Measurements from ENCODE around the gene CSF2RB. TPM values are rescaled to one million over a fixed set of nuclear protein-coding genes. Genes with fewer than 3 reads are reported as not detected.

CSF2RB gene
- total RNA-seq, 1 experiment from 2014 or later, result not detected

GRCh38 chr22:36911887-36912661 is 1.4 kb upstream of the CSF2RB start:
- Histone ChIP-seq H3K23ac (ENCODE audit: insufficient read length, low read depth, low read length) (no peak overlapping the region), H3K14ac (ENCODE audit: insufficient read depth, low read length) (peak overlapping the region; percentile 21; the same call in 1 of the 2 replicates), H3K56ac (ENCODE audit: insufficient read length, low read depth, low read length) (no peak overlapping the region), H3K27ac (ENCODE audit: insufficient read length, low read depth, low read length) (no peak overlapping the region), H3K4me2 (ENCODE audit: insufficient read depth, insufficient read length, low read length) (peak overlapping the region; percentile 7), H2BK15ac (ENCODE audit: low read depth, low read length) (no peak overlapping the region), H4K5ac (ENCODE audit: insufficient read length, low read depth, low read length) (no peak overlapping the region), H3K18ac (ENCODE audit: insufficient read length, low read depth, low read length) (peak overlapping the region; percentile 5), H3K79me2 (ENCODE audit: insufficient read depth, low read length) (no peaks in the 10 kb centered on the region), H2BK12ac (ENCODE audit: insufficient read length, low read depth, low read length) (no peak overlapping the region), H3K4me1 (ENCODE audit: insufficient read depth, low read length) (no peaks in the 10 kb centered on the region; the same call in 1 of the 2 replicates), H2BK5ac (ENCODE audit: insufficient read length, low read length) (no peak overlapping the region), H2BK20ac (ENCODE audit: low read depth, low read length, poor library complexity, severe bottlenecking) (no peak overlapping the region), H4K20me1 (ENCODE audit: control insufficient read depth, insufficient read depth, insufficient read length) (no peaks in the 10 kb centered on the region), H2AK5ac (ENCODE audit: insufficient read length, low read length) (no peak overlapping the region), H3K9ac (ENCODE audit: extremely low read depth, insufficient read length, low read length) (no peak overlapping the region), H2AFZ (ENCODE audit: low read length) (no peak overlapping the region), H3K4ac (ENCODE audit: low read depth, low read length) (no peak overlapping the region), H3K23me2 (ENCODE audit: insufficient read length, low read depth, low read length, poor library complexity, severe bottlenecking) (no peaks in the 10 kb centered on the region), H3K9me3 (ENCODE audit: control insufficient read depth, low read depth, low read length) (no peaks in the 10 kb centered on the region), H4K8ac (replicated peaks; ENCODE audit: insufficient read length, low read depth, low read length) (no peak overlapping the region), H2BK120ac (ENCODE audit: low read depth, low read length, poor library complexity, severe bottlenecking) (no peak overlapping the region), H3K79me1 (ENCODE audit: insufficient read depth, low read depth, low read length, poor library complexity, severe bottlenecking) (no peaks in the 10 kb centered on the region), H3K27me3 (ENCODE audit: insufficient read depth, low read length) (peaks cover 13% of the 10 kb centered on the region; the same call in 1 of the 2 replicates), H4K91ac (ENCODE audit: insufficient read length, low read depth, low read length) (no peak overlapping the region), H3T11ph (ENCODE audit: low read length) (no peak overlapping the region)
- Mint-ChIP-seq H3K27ac (peak overlapping the region in 2 of 3 experiments; percentile 31 to 96; a peak in 4 of 7 replicates), H3K36me3 (ENCODE audit: insufficient read depth in 1 of 3, low read depth in 3 of 3) (no peaks in the 10 kb centered on the region), H3K27me3 (ENCODE audit: low read depth) (peaks cover 97% of the 10 kb centered on the region), H3K4me3 (peak overlapping the region; percentile 20 to 70; a peak in 4 of 5 replicates), H3K9me3 (peaks cover 0 to 8% of the 10 kb centered on the region in 2 experiments; a peak in 1 of 5 replicates), H3K4me1 (peaks cover 30 to 41% of the 10 kb centered on the region in 2 experiments)
- no peak for TF ChIP-seq CTCF (conservative IDR thresholded peaks at IDR 0.05)
- WGBS (ENCODE audit: extremely low coverage, insufficient read length, low lambda C conversion rate), result no CpG with 5 or more reads among the region's 13 CpGs
- peak; percentile 62 for DNase-seq
